ENCODE results near the gene YBX3. TPM values are rescaled to one million over a fixed set of nuclear protein-coding genes. Genes with fewer than 3 reads are reported as not detected.

YBX3 gene
- total and polyA plus RNA-seq, 2 of the 4 experiments (the other 2 are of a cell fraction), result 33.7 to 132 TPM

GRCh38 chr12:10688042-10688441 is 35.1 kb downstream of the YBX3 start:
- in situ Hi-C loops (cut with MboI; ENCODE audit: low sequenced_read_pairs) (no loop called here), intact Hi-C loops (cut with micrococcal nuclease) (no loop called here), dilution Hi-C loops (cut with HindIII; ENCODE audit: low sequenced_read_pairs, unreplicated experiment) (no loop called here)
- Histone ChIP-seq H3K9me3 (ENCODE audit: control insufficient read depth, insufficient read depth, low read length) (no peaks in the 10 kb centered on the region), H4K8ac (ENCODE audit: low read depth in 2 of 2, low read length in 2 of 2) (no peak overlapping the region), H2AFZ (replicated peaks; ENCODE audit: low read length, poor library complexity) (no peak overlapping the region), H3K4ac (ENCODE audit: low read depth, low read length) (no peak overlapping the region), H3K27ac (ENCODE audit: insufficient read depth, low read length) (no peak overlapping the region), H2BK120ac (ENCODE audit: low read depth, low read length) (no peak overlapping the region), H3K23ac (ENCODE audit: low read depth, low read length) (no peak overlapping the region), H3K4me1 (ENCODE audit: control insufficient read depth, insufficient read depth, low read length) (no peaks in the 10 kb centered on the region), H3K36me3 (ENCODE audit: control insufficient read depth, insufficient read depth, low read length) (peaks cover 2% of the 10 kb centered on the region; the same call in 1 of the 2 replicates), H2BK20ac (ENCODE audit: low read depth, low read length) (no peak overlapping the region), H4K91ac (ENCODE audit: insufficient read depth, low read depth, low read length) (no peak overlapping the region), H3K4me3 (ENCODE audit: insufficient read depth, low read depth, low read length) (no peak overlapping the region), H2BK15ac (ENCODE audit: low read depth, low read length) (no peak overlapping the region), H3K27me3 (ENCODE audit: control insufficient read depth, insufficient read depth, low read length) (peaks cover 2% of the 10 kb centered on the region), H3K9me1 (ENCODE audit: insufficient read depth, low read length) (0 out of 2 replicates have a peak, but pooled peaks cover 3% of the 10 kb centered on the region), H2BK5ac (ENCODE audit: low read depth, low read length, poor library complexity, severe bottlenecking) (no peak overlapping the region), H3K9ac (ENCODE audit: low read depth, low read length) (no peak overlapping the region), H4K5ac (ENCODE audit: low read depth, low read length) (no peak overlapping the region), H3K4me2 (ENCODE audit: low read depth, low read length) (no peak overlapping the region), H2AK5ac (ENCODE audit: low read depth, low read length) (no peak overlapping the region), H4K20me1 (ENCODE audit: insufficient read depth, low read length) (no peaks in the 10 kb centered on the region), H2AK9ac (replicated peaks; ENCODE audit: low read depth, low read length, poor library complexity) (no peak overlapping the region), H3K14ac (replicated peaks; ENCODE audit: low read depth, low read length) (no peak overlapping the region), H3K79me1 (ENCODE audit: low read depth in 1 of 2, low read length in 2 of 2) (no peaks in the 10 kb centered on the region), H3K18ac (ENCODE audit: low read depth, low read length) (no peak overlapping the region), H3K56ac (ENCODE audit: extremely low read depth, insufficient read depth, low read length) (no peak overlapping the region)
- no peak for DNase-seq
- CTCF ChIA-PET, result no interaction called here
- no CpG with 5 or more reads among the region's 1 CpG for WGBS, 2 experiments (ENCODE audit: extremely low coverage in 2 of 2, insufficient read length in 1 of 2)
- ATAC-seq (ENCODE audit: low read depth), result no peak
- TF ChIP-seq POLR2A (IDR thresholded peaks at IDR 0.05; ENCODE audit: low read depth, low read length) (no peak), SMC3 (IDR thresholded peaks at IDR 0.05; ENCODE audit: low read depth, low read length) (no peak), NFE2L2 (IDR thresholded peaks at IDR 0.05; ENCODE audit: low read depth, low read length) (no peak), RCOR1 (IDR thresholded peaks at IDR 0.05; ENCODE audit: insufficient replicate concordance, low read length) (no peak), MXI1 (IDR thresholded peaks at IDR 0.05; ENCODE audit: borderline replicate concordance, low read depth, low read length) (no peak), RFX5 (IDR thresholded peaks at IDR 0.05; ENCODE audit: low read depth, low read length) (no peak), ELK1 (IDR thresholded peaks at IDR 0.05; ENCODE audit: borderline replicate concordance, low read depth, low read length) (no peak), USF2 (IDR thresholded peaks at IDR 0.05; ENCODE audit: low read depth, low read length) (no peak)
- POLR2A ChIA-PET (ENCODE audit: unreplicated experiment), result no interaction called here
- no TSS peak for BruUV-seq (replicated peaks)

Measured in IMR-90 (cell line).